Activated T-cell treated with anti-CD3 and anti-CD28 coated beads, Interleukin-2, amount 50 U/mL, for 1 hour (primary cell): ENCODE data around the gene SRGAP2.
"Not testable (repeated sequence)": the region's sequence is repeated elsewhere in the genome, so short reads cannot be mapped to it uniquely, and the experiment has no call there.

ENCODE experiments used
- DNase-seq: peaks from one replicate; pipeline ENCODE4 v3.0.0-alpha.2; 2020

The SRGAP2 gene

GRCh38 chr1:206252680-206253335 is 49.5 kb downstream of the SRGAP2 start:
- DNase-seq = not testable (repeated sequence)
